ENCODE results near the gene RASGRP4. TPM values are rescaled to one million over a fixed set of nuclear protein-coding genes. Genes with fewer than 3 reads are reported as not detected.

The RASGRP4 gene
- polyA plus RNA-seq, 1 donor (not counting 4 experiments of a cell fraction or from before 2014, with no cell fraction given): not detected

- H3K4me3 ChIP-seq (ENCODE audit: control insufficient read depth in 2 of 3, extremely low read depth in 1 of 3, insufficient read depth in 2 of 3, low read depth in 1 of 3, low read length in 3 of 3): no peak overlapping the region
- DNase-seq (ENCODE audit: low read depth, low spot score): no peak
- peaks cover 12% of the 10 kb centered on the region for H3K27me3 ChIP-seq (ENCODE audit: control insufficient read depth, extremely low read depth, insufficient read depth, low read length)
- H3K4me1 ChIP-seq (ENCODE audit: control insufficient read depth, extremely low read depth, insufficient read depth, low read length): peaks cover 9% of the 10 kb centered on the region
- H3K36me3 ChIP-seq (ENCODE audit: control insufficient read depth in 2 of 2, extremely low read depth in 1 of 2, insufficient read depth in 2 of 2, low read length in 2 of 2): no peaks in the 10 kb centered on the region
- no peak for FAIRE-seq
- H3K27ac ChIP-seq (ENCODE audit: control insufficient read depth, insufficient read depth, low read length): no peak overlapping the region
- H4K20me1 ChIP-seq (ENCODE audit: control insufficient read depth, extremely low read depth, insufficient read depth, low read length): no peaks in the 10 kb centered on the region
- no peaks in the 10 kb centered on the region for H3K79me2 ChIP-seq (ENCODE audit: control insufficient read depth, insufficient read depth, low read length)
- no peaks in the 10 kb centered on the region for H3K9me3 ChIP-seq (ENCODE audit: control insufficient read depth, low read depth, low read length)
- no peak overlapping the region for H3K4me2 ChIP-seq (ENCODE audit: control insufficient read depth, extremely low read depth, insufficient read depth, low read depth, low read length)
- dilution Hi-C loops (cut with MboI; ENCODE audit: extremely low pct_ligation_motif_present, low sequenced_read_pairs): no loop called here
- H2AFZ ChIP-seq (ENCODE audit: control insufficient read depth, low read length): no peak overlapping the region
- no peaks in the 10 kb centered on the region for H3K9me1 ChIP-seq (ENCODE audit: control insufficient read depth, extremely low read depth, insufficient read depth, low read length)
- H3K9ac ChIP-seq (ENCODE audit: control insufficient read depth, extremely low read depth, insufficient read depth, low read length): no peak overlapping the region
- TF ChIP-seq EZH2 (IDR thresholded peaks at IDR 0.05; ENCODE audit: low read length) (no peak), CTCF (optimal IDR thresholded peaks at IDR 0.05 in 1 of 3, IDR thresholded peaks at IDR 0.05 in 1 of 3, conservative IDR thresholded peaks at IDR 0.05 in 1 of 3; ENCODE audit: extremely low read depth in 1 of 3, insufficient read depth in 2 of 3, low read length in 3 of 3) (no peak)
Observed at GRCh38 chr19:38417146-38417543, 8.9 kb downstream of the RASGRP4 start.

- no peak overlapping the region for H3K4me2 ChIP-seq (ENCODE audit: control insufficient read depth, extremely low read depth, insufficient read depth, low read depth, low read length)
- FAIRE-seq: no peak
- dilution Hi-C loops (cut with MboI; ENCODE audit: extremely low pct_ligation_motif_present, low sequenced_read_pairs): no loop called here
Observed at GRCh38 chr19:38413416-38413815, 12.6 kb downstream of the RASGRP4 start.

More at GRCh38 chr19:38413416-38413815, 12.6 kb downstream of the RASGRP4 start:
- H3K27me3 ChIP-seq (ENCODE audit: control insufficient read depth, extremely low read depth, insufficient read depth, low read length): peaks cover 3% of the 10 kb centered on the region
- no peak overlapping the region for H3K4me3 ChIP-seq (ENCODE audit: control insufficient read depth in 2 of 3, extremely low read depth in 1 of 3, insufficient read depth in 2 of 3, low read depth in 1 of 3, low read length in 3 of 3)
- no peaks in the 10 kb centered on the region for H3K9me1 ChIP-seq (ENCODE audit: control insufficient read depth, extremely low read depth, insufficient read depth, low read length)
- no peaks in the 10 kb centered on the region for H3K36me3 ChIP-seq (ENCODE audit: control insufficient read depth in 2 of 2, extremely low read depth in 1 of 2, insufficient read depth in 2 of 2, low read length in 2 of 2)
- no peaks in the 10 kb centered on the region for H4K20me1 ChIP-seq (ENCODE audit: control insufficient read depth, extremely low read depth, insufficient read depth, low read length)
- TF ChIP-seq EZH2 (IDR thresholded peaks at IDR 0.05; ENCODE audit: low read length): no peak
- TF ChIP-seq CTCF (optimal IDR thresholded peaks at IDR 0.05 in 1 of 3, IDR thresholded peaks at IDR 0.05 in 1 of 3, conservative IDR thresholded peaks at IDR 0.05 in 1 of 3; ENCODE audit: extremely low read depth in 1 of 3, insufficient read depth in 2 of 3, low read length in 3 of 3): no peak
- H3K4me1 ChIP-seq (ENCODE audit: control insufficient read depth, extremely low read depth, insufficient read depth, low read length): peaks cover 9% of the 10 kb centered on the region
- H3K9ac ChIP-seq (ENCODE audit: control insufficient read depth, extremely low read depth, insufficient read depth, low read length): no peak overlapping the region
- no peak overlapping the region for H3K27ac ChIP-seq (ENCODE audit: control insufficient read depth, insufficient read depth, low read length)
- H3K79me2 ChIP-seq (ENCODE audit: control insufficient read depth, insufficient read depth, low read length): no peaks in the 10 kb centered on the region
- H2AFZ ChIP-seq (ENCODE audit: control insufficient read depth, low read length): no peak overlapping the region
- DNase-seq (ENCODE audit: low read depth, low spot score): no peak
- no peaks in the 10 kb centered on the region for H3K9me3 ChIP-seq (ENCODE audit: control insufficient read depth, low read depth, low read length)

Data from keratinocyte (primary cell).